GM19025 (cell line): ENCODE measurements around the gene RAB40C.

Experiments
- ATAC-seq: cut with Tn5 transposase; IDR thresholded peaks from one replicate; pipeline ENCODE4 v1.9.1; 2021; ENCODE audit warnings: mild to moderate bottlenecking, low read depth, moderate library complexity; ENCODE audit not compliant: unreplicated experiment

The RAB40C gene, protein sequence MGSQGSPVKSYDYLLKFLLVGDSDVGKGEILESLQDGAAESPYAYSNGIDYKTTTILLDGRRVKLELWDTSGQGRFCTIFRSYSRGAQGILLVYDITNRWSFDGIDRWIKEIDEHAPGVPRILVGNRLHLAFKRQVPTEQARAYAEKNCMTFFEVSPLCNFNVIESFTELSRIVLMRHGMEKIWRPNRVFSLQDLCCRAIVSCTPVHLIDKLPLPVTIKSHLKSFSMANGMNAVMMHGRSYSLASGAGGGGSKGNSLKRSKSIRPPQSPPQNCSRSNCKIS

GRCh38 chr16:589658-590187 is at the start of gene RAB40C:
Gene RAB40C (plus strand): TSS chr16:590066. CDS start chr16:590292, 226 bp downstream.
- ATAC-seq: peak; percentile 69

GRCh38 chr16:540645-541340 is 49.1 kb upstream of the RAB40C start:
- no peak for ATAC-seq

DNA sequence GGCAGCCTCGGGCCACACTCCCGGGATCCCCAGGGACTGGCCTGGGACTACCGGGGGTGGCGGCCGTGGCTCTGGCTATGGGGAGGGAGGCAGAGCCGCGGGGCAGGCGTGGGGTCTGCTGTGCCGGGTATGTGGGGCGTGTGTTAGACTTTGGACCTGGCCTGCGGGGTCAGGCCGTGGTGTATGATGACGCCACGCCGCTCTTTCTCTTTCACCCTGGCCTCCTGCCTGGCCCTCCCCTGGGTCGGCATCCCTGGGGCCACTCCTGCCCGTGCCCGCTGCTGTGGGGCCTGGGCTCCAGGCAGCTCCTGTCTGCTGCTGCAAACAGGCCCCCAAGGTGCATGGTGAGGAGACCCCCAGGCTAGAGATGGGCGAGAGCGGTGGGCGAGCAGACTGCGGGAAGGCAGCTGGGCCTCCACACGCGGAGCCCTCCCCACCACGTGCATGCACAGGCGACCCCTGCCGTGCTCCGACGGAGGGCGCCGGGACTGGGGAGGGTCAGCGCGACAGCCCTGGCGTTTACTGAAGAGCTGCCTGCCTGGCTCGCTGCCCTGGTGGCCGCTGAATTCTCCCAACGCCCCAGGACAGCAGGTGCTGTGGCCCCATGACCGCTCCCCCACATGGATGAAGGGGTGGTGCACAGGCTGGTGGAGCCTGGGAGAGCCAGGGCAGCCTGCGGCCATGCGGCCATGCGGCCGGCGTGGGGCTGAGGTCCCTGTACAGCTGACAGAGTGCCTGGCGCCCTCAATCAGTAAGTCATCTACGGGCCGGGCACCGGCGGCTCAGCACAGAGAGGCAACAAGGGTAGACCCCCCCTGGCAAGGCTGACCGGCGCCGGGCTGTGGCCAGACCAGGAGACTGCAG is 46.3 kb upstream of the RAB40C start:
- ATAC-seq: no peak

- ATAC-seq: no peak
Measured at GRCh38 chr16:544517-544916, 45.3 kb upstream of the RAB40C start.

DNA sequence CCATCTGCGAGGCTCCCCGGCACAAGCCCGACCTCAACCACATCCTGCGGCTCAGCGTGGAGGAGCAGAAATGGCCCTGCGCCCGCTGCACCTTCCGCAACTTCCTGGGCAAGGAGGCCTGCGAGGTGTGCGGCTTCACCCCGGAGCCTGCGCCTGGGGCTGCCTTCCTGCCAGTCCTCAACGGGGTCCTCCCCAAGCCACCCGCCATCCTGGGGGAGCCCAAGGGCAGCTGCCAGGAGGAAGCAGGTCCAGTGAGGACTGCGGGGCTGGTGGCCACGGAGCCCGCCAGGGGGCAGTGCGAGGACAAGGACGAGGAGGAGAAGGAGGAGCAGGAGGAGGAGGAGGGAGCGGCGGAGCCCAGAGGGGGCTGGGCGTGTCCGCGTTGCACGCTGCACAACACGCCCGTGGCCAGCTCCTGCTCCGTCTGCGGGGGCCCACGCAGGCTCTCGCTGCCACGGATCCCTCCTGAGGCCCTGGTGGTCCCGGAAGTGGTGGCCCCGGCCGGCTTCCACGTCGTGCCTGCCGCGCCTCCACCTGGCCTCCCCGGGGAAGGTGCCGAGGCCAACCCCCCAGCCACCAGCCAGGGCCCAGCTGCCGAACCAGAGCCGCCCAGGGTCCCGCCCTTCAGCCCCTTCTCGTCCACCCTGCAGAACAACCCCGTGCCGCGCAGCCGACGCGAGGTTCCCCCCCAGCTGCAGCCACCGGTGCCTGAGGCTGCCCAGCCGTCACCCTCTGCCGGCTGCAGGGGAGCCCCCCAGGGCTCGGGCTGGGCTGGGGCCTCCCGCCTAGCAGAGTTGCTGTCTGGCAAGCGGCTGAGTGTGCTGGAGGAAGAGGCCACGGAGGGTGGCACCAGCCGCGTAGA is 42.7 kb upstream of the RAB40C start:
- no peak for ATAC-seq

- no peak for ATAC-seq
Measured at GRCh38 chr16:548586-548985, 41.3 kb upstream of the RAB40C start.

DNA sequence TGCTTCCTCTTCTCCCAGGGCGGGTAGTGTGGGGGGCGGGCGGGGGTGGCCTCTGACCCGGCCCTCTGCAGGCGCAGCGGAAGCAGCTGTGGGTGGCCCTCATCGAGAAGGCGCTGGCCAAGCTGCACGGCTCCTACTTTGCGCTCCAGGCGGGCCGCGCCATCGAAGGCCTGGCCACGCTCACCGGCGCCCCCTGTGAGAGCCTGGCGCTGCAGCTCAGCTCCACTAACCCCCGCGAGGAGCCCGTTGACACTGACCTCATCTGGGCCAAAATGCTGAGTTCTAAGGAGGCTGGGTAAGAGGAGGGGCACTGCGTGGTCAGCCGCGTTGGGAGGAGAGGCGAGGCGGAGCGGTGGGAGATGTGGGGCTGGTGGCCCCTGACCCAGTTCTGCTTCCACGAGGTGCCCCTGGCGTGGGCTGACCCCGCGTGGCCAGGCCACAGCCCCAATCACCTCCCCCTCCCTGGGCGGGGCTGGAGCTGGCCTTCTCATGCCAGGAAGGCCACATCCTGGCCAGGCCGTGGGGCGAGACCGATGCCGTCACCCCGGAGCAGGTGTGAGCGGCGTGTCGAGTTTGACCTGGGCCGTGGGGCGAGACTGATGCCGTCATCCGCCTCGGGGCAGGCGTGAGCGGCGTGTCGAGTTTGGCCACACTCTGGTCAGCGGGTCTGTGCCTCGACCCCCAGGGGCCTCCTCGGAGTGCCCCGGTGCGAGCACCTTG is 40.2 kb upstream of the RAB40C start:
- no peak for ATAC-seq

DNA sequence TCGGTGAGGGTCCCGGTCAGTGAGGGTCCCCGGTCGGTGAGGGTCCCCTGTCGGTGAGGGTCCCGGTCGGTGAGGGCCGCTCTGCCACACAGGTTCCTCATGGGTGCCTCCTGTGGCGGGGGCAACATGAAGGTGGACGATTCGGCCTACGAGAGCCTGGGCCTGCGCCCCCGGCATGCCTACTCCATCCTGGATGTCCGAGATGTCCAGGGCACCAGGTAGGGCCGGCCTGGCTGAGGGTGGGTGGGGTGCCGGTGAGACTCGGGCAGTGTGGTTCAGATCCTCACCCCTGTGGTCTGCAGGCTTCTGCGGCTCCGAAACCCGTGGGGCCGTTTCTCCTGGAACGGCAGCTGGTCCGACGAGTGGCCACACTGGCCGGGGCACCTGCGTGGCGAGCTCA is 38.7 kb upstream of the RAB40C start:
- no peak for ATAC-seq

DNA sequence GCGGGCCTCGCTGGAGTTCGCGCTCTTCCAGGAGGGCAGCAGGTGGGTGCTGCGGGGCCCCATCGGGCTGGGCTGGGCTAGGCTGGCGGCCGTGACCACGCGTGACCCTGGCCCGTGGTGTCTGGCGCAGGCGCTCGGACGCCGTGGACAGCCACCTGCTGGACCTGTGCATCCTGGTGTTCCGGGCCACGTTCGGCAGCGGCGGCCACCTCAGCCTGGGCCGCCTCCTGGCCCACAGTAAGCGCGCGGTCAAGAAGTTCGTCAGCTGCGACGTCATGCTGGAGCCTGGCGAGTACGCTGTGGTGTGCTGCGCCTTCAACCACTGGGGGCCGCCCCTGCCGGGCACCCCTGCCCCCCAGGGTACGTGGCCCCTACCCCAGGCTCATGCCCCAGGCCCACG is 37.7 kb upstream of the RAB40C start:
- no peak for ATAC-seq

- no peak for ATAC-seq
Measured at GRCh38 chr16:553601-554296, 36.1 kb upstream of the RAB40C start.

- no peak for ATAC-seq
Measured at GRCh38 chr16:554297-554621, 35.6 kb upstream of the RAB40C start.

DNA sequence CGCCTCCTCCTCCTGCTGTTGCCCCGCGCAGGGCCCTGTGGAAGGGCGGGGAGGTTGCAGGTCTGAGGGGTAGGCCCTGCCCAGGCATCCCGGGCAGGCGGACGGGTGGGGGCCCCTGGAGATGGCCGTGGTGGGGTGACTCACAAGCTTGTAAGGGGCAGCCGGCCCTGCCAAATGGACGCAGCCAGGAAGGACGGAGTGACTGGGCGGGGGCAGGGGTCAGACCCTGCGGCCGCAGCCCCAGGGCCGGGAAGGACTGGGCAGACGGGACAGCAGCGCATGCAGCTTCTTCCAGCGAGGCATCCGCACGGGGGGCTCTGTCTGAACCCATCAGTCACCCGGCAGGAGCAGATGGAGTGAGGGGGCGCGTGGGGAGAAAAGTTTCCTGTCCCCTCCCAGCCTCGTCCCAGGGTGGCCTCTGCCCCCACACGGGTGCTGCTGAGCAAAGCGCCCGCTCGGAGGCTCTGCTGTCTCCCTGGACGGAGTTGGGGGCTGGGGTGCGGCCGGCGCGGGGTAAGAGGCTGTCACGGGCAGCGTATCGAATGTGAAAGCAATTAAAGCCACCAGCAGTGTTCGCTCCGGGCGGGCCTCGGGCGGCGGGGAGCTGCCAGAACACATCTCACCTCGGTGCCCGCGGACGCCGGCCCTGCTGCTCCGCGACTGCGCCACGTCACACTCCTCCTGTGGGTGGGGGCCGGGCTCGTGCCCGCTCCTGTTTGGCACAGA is 35.1 kb upstream of the RAB40C start:
- ATAC-seq: no peak

- no peak for ATAC-seq
Measured at GRCh38 chr16:555528-556473, 34.1 kb upstream of the RAB40C start.

DNA sequence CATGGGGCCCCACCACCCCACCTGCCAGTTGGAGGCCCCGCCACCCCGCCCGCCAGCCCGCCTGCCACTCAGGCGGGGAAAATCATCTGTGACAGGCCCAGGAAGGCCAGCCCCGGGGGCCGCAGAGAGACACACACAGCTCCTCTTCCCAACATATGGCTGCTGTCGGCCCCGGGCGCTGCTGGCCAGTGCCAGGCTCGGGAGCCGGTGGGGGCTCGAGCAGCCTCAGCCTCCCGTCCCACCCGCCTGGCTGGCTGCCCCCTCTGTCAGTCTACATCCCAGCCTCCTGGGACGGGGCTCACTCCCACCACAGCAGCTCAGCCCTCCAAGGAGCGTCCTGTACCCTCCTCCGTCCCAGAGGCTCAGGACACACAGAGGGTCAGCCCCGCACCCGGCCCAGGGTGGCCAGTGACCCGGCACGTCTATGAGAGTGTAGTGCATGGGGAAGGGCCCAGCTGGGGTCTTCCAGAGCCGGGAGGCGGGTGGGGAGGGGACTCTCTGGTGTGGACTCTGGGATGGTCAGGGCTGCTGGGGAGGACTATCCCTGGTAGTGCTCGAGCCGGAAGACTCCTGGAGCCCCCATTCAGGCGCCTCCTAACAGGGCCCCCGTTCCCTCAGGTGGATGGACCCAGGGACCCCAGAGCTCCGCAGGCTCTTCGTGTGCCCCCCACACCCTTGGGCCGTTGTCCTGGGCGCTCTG is 33.2 kb upstream of the RAB40C start:
- ATAC-seq: no peak

GRCh38 chr16:557463-558297 is 32.2 kb upstream of the RAB40C start:
- no peak for ATAC-seq
